Measurements from ENCODE around the gene SYDE1.

SYDE1 gene

DNA sequence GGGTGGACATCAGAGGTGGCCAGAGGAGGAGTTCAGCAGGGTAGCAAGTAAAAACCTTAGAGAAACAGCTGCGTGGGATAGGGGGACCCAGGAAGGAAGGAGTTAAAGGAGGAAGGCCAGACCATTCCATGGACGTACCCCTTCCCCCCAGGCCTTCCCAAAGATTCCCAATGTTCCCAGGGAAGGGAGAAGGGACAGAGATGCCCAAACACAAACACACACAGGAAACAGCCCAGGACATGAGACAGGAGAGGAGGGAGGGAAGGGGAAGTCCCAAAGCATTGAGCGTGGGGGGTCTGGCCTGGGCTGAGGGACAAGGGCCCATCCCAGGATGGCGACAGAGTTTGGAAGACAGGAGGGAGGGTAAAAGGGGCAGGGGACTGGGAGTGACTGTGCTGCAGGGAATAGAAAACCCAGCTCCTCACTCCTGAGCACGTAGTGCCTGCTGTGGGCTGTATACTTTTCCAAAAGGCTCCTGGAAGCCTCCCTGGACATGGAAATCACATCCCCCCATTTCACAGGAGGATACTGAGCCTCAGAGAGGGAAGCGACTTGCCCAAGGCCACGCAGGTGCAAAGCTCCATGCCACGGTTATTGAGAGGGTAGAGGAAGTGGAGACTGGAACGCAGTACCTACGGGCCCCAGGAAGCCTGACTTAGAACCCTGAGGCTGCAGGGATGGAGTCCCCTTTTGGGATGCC, 1.1 kb downstream of the SYDE1 start:
- in situ Hi-C loops (cut with MboI; ENCODE audit: low sequenced_read_pairs) = no loop called here

- in situ Hi-C loops (cut with MboI; ENCODE audit: low sequenced_read_pairs) = no loop called here
These were observed 1.9 kb downstream of the SYDE1 start for GRCh38 chr19:15108845-15109767.

DNA sequence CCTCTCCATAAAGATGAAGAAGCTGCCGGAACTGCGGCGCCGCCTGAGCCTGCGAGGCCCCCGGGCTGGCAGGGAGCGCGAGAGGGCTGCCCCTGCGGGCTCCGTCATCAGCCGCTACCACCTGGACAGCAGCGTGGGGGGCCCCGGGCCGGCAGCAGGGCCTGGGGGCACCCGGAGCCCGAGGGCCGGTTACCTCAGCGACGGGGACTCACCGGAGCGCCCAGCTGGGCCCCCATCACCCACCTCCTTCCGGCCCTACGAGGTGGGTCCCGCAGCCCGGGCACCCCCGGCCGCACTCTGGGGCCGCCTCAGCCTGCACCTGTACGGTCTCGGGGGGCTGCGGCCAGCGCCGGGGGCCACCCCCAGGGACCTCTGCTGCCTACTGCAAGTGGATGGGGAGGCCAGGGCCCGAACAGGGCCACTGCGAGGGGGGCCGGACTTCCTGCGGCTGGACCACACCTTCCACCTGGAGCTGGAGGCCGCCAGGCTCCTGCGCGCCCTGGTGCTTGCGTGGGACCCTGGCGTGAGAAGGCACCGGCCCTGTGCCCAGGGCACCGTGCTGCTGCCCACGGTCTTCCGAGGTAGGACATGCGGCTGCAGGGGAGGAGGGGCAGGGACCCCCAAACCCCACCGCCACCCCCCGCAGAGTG, 2.7 kb downstream of the SYDE1 start:
- in situ Hi-C loops (cut with MboI; ENCODE audit: low sequenced_read_pairs) = no loop called here

DNA sequence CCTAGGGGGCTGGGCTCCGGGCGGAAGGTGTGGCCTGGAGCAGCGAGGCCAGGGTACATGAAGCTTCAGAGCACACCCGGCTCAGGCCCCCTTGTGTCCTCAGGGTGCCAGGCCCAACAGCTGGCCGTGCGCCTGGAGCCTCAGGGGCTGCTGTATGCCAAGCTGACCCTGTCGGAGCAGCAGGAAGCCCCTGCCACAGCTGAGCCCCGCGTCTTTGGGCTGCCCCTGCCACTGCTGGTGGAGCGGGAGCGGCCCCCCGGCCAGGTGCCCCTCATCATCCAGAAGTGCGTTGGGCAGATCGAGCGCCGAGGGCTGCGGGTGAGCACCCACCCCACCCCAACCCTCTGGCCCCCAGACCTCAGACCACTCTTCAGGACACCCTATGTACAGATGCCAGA, 3.2 kb downstream of the SYDE1 start:
- in situ Hi-C loops (cut with MboI; ENCODE audit: low sequenced_read_pairs) = no loop called here

- in situ Hi-C loops (cut with MboI; ENCODE audit: low sequenced_read_pairs) = no loop called here
These were observed 4.6 kb downstream of the SYDE1 start for GRCh38 chr19:15111758-15112157.

DNA sequence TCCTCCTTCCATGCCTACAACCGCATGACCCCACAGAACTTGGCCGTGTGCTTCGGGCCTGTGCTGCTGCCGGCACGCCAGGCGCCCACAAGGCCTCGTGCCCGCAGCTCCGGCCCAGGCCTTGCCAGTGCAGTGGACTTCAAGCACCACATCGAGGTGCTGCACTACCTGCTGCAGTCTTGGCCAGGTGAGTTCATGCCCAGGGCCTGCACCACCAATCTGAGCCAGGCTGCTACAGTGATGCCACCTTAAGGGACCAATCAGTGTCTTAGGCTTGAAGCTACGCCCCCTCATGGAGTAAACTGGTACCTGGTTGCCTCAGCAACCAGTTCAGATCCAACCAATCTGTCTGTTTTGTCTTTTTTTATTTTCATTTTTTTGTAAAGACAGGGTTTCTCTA, 5.2 kb downstream of the SYDE1 start:
- in situ Hi-C loops (cut with MboI; ENCODE audit: low sequenced_read_pairs) = no loop called here

- in situ Hi-C loops (cut with MboI; ENCODE audit: low sequenced_read_pairs) = no loop called here
These were observed 6.3 kb downstream of the SYDE1 start for GRCh38 chr19:15113245-15114152.

DNA sequence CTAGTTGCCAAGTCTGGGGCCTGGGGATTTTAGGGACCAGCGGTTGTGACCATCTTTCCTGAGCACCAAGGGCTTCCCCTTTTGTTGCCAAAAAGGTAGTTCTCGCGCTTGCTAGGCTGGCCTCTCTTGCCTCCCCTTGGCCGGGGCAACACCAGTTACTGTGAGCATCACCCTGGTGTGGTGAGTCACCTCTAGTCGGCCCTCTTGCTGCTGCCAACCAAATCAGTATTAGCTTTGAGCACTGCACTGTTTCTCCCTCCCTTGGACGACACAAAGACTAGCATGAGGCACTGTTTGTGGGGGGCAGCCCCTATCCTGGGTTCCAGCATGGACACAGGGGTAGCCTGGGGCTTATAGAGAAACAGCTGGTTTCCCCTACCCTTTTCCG, 6.9 kb downstream of the SYDE1 start:
- in situ Hi-C loops (cut with MboI; ENCODE audit: low sequenced_read_pairs) = no loop called here

DNA sequence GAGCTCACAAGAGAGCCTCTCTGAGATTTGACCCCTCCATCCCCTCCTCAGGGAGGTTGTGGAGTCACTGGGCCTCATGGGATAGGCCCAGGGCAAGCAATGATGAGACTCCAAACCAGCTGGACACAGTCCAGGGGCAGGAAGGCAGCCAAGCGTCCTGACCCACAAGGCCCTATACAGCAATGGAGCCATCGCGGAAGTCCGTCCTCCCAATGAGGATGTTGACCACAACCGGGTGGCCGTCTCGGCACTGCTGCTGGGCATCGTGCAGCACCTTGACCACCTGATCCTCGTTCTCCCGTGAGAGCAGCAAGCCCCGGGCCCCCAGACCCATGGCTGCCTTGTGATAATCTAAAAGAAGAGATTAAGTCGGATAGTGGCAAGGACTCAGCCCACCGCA, 7.9 kb downstream of the SYDE1 start:
- in situ Hi-C loops (cut with MboI; ENCODE audit: low sequenced_read_pairs) = no loop called here

- in situ Hi-C loops (cut with MboI; ENCODE audit: low sequenced_read_pairs) = no loop called here
These were observed 8.8 kb downstream of the SYDE1 start for GRCh38 chr19:15115762-15116615.

DNA sequence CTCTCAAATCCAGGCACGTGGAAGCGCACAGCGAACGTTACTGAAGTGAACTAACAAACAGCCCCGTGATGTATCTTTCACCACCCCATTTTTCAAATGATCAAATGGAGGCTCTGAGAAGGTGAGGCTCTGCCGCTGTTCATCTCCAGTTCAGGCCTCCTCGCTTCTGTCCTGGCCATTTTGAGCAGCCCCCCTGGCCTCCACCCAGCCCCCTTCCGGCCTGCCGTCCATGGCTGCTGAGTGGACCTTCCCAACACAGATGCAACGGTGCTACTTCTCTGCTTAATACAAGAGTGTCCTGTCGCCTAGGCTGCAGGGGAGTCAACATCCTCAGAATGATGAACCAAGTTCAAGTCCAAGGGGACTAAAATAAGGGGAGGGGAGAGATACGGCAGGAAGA, 9.7 kb downstream of the SYDE1 start:
- in situ Hi-C loops (cut with MboI; ENCODE audit: low sequenced_read_pairs) = no loop called here

GRCh38 chr19:15118248-15118647, 11.0 kb downstream of the SYDE1 start:
- in situ Hi-C loops (cut with MboI; ENCODE audit: low sequenced_read_pairs) = no loop called here

DNA sequence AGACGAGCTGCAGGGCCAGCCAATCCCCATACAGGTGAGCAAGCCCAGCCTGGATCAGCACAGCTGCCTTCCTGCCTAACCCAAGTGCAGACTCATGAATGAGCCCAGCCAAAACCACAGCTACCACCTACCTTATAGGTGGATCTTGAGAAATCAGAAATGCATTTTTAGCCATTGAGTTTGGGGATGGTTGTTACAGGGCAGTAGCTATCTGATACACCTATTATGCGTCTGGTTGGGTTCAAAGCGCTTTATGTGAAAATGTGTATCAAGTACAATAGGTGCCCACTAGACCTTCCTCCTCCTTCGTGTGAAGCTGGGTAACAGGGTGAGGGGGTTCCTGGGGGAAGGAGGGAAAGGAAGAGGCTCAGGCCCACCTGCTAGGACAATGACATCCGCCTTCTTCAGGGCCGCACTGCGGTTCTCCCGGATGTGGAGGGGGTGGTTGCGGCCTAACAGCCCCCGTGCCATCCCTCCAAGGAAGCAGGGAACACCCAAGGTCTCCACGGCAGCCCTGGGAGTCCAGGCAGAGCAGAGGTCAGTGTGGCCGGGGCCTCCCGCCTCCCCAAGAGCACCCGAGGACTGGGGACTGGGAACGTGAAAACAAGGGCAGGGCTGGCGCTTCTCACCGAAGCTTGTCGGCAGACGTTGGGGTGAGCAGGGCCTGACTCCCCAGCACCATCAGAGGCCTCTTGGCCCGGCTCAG, 11.7 kb downstream of the SYDE1 start:
- in situ Hi-C loops (cut with MboI; ENCODE audit: low sequenced_read_pairs) = no loop called here

DNA sequence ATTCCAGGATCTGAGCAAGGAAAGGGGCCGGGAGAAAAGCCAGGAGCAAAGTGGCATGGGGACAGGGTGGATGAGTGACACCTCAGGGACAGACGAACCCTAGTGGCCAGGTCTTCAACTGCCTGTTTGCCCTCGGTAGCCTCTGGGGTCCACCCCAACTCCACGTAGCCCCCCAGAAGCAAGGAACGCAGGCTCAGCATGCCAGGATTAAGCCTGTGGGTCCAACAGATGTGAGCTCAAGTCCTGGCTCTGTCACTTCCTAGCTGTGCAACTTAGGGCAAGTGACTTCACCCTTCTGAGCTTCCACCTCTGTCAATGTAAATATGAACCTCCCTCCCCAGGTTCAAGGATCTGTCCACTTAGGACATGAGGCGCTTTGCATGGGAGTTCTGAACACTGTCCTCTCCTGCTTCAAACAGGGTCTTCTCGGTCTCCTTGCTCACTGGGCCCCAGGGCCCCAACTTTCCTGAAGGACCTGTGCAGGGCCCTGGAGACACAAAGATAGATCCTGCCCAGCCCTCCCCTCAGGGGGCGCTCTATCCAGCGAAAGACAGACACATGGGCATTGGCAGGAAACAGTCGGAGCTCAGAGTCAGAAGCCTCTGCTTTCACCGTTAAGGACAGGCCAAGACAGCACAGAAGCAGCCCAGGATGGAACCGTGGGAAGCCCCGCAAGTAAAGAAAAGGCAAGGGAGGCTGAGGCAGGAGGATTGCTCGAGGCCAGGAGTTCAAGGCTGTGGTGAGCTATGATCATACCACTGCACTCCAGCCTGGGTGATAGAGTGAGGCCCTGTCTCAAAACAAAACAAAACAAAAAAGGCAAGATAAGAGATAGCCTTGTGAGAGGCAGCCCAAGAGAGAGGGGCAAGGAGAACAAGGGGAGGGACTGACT, 13.2 kb downstream of the SYDE1 start:
- in situ Hi-C loops (cut with MboI; ENCODE audit: low sequenced_read_pairs) = no loop called here

- in situ Hi-C loops (cut with MboI; ENCODE audit: low sequenced_read_pairs) = no loop called here
These were observed 15.3 kb downstream of the SYDE1 start for GRCh38 chr19:15122331-15123030.

GRCh38 chr19:15123031-15123890, 16.1 kb downstream of the SYDE1 start:
- in situ Hi-C loops (cut with MboI; ENCODE audit: low sequenced_read_pairs) = no loop called here

DNA sequence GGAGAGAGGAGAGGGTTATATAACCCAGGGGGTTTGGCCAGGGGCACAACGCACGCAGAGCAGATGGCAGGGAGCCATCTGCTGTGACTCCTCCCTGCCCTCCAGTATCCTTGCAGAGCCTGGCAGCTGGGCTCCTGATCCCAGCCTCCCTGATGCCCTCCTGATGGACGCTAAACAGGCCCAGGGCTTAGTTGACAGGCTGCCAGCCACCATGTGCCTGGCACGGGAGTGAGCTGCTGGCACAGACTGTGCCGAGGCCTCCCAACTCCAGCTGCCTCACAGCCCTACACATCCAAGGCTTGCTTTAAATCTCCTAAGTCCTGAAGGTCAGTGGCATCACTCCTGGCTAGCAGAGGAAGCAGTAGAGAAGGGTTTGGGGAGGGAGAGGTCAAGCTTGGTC, 16.7 kb downstream of the SYDE1 start:
- in situ Hi-C loops (cut with MboI; ENCODE audit: low sequenced_read_pairs) = no loop called here
